OCI-LY3 (cell line): ENCODE measurements around the gene GRIK5.

Source experiments
- H2AFZ ChIP-seq: fragments of 200-600, 300-600 bp; shearing (Covaris generic); 2 replicates; pipeline ENCODE4 v1.6.0; 2014; ENCODE audit warnings: antibody characterized with exemption, low read depth, low read length
- H3K27ac ChIP-seq: fragments of 200-600, 300-600 bp; sonication (generic); 2 replicates; pipeline ENCODE4 v1.5.1; 2014; ENCODE audit warnings: mild to moderate bottlenecking, low read length, moderate library complexity, mixed read lengths
- H3K27me3 ChIP-seq: fragments of 200-600, 300-600 bp; sonication (generic); 2 replicates; pipeline ENCODE4 v1.6.1; 2014; ENCODE audit warnings: low read depth, low read length, mixed read lengths
- H3K36me3 ChIP-seq: fragments of 200-600, 300-600 bp; sonication (generic); replicated peaks from 2 replicates; pipeline ENCODE3; 2014; ENCODE audit warnings: low read depth, low read length, mixed read lengths
- H3K4me1 ChIP-seq: fragments of 300-600, 200-600 bp; sonication (generic); 2 replicates; pipeline ENCODE4 v1.6.1; 2014; ENCODE audit warnings: low read length, mixed read lengths
- H3K4me2 ChIP-seq: fragments of 200-600, 300-600 bp; sonication (generic); 2 replicates; pipeline ENCODE4 v1.6.1; 2014; ENCODE audit warnings: low read length, mixed read lengths
- H3K4me3 ChIP-seq: fragments of 300-600, 200-600 bp; sonication (generic); 2 replicates; pipeline ENCODE4 v1.5.1; 2014; ENCODE audit warnings: antibody characterized with exemption, mild to moderate bottlenecking, low read length, moderate library complexity
- H3K79me2 ChIP-seq: fragments of 300-600, 200-600 bp; shearing (Covaris generic); 2 replicates; pipeline ENCODE4 v1.6.1; 2014; ENCODE audit warnings: mild to moderate bottlenecking, low read length, mixed read lengths
- H3K9ac ChIP-seq: fragments of 300-600, 200-600 bp; shearing (Covaris generic); 2 replicates; pipeline ENCODE4 v1.6.0; 2014; ENCODE audit warnings: mild to moderate bottlenecking, low read length, moderate library complexity
- H3K9me3 ChIP-seq: fragments of 200-600, 300-600 bp; shearing (Covaris generic); 2 replicates; pipeline ENCODE4 v1.6.1; 2014; ENCODE audit warnings: low read length, mixed read lengths; ENCODE audit not compliant: insufficient read depth
- H4K20me1 ChIP-seq: fragments of 200-600, 300-600 bp; sonication (generic); 2 replicates; pipeline ENCODE4 v1.6.1; 2016; ENCODE audit warnings: low read length, mixed read lengths; ENCODE audit not compliant: insufficient read depth
- EZH2phosphoT487 ChIP-seq: fragments of 200-600 bp; shearing (Covaris generic); IDR thresholded peaks from 2 replicates; pipeline ENCODE4 v1.6.1; 2018; ENCODE audit warnings: antibody characterized with exemption, mixed run types, low read depth
- TF ChIP-seq, protein P1 (sequence below): fragments of 200-600, 300-600 bp; sonication (generic); IDR thresholded peaks from 2 replicates; pipeline ENCODE4 v1.5.1; 2014; ENCODE audit warnings: antibody characterized with exemption, low read length, low read depth

The GRIK5 gene

DNA sequence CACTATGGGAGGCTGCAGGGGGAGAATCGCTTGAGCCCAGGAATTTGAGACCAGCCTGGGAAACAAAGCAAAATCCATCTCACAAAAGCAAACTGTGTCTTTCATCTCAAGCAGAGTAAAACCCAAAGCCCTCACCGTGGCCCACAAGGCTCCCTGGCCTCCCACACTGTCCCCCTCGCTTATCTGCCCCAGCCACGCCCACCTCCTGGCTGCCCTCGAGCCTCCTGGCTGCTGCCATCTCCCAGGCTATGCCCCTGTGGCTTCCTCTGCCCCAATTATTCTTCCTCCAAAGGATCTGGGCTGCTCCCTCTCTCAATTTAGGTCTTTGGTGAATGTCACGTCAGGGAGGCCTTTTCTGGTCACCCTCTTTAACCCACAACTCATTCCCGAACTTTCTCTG is 114.5 kb downstream of the GRIK5 start:
- H3K36me3 ChIP-seq, result peaks cover 3% of the 10 kb centered on the region
- TF ChIP-seq EZH2phosphoT487, result no peak
- TF ChIP-seq, protein P1, sequence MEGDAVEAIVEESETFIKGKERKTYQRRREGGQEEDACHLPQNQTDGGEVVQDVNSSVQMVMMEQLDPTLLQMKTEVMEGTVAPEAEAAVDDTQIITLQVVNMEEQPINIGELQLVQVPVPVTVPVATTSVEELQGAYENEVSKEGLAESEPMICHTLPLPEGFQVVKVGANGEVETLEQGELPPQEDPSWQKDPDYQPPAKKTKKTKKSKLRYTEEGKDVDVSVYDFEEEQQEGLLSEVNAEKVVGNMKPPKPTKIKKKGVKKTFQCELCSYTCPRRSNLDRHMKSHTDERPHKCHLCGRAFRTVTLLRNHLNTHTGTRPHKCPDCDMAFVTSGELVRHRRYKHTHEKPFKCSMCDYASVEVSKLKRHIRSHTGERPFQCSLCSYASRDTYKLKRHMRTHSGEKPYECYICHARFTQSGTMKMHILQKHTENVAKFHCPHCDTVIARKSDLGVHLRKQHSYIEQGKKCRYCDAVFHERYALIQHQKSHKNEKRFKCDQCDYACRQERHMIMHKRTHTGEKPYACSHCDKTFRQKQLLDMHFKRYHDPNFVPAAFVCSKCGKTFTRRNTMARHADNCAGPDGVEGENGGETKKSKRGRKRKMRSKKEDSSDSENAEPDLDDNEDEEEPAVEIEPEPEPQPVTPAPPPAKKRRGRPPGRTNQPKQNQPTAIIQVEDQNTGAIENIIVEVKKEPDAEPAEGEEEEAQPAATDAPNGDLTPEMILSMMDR, result no peak
- H2AFZ ChIP-seq, result no peak overlapping the region
- H3K9ac ChIP-seq, result no peak overlapping the region
- no peaks in the 10 kb centered on the region for H3K27me3 ChIP-seq
- H3K4me1 ChIP-seq, result peaks cover 15% of the 10 kb centered on the region
- no peak overlapping the region for H3K4me3 ChIP-seq
- H4K20me1 ChIP-seq, result no peaks in the 10 kb centered on the region
- H3K27ac ChIP-seq, result no peak overlapping the region
- no peaks in the 10 kb centered on the region for H3K79me2 ChIP-seq
- H3K9me3 ChIP-seq, result no peaks in the 10 kb centered on the region
- H3K4me2 ChIP-seq, result no peak overlapping the region

GRCh38 chr19:41951686-41952172 is 118.3 kb downstream of the GRIK5 start:
- peak overlapping the region; percentile 51; the same call in 1 of the 2 replicates for H3K4me3 ChIP-seq
- no peaks in the 10 kb centered on the region for H3K9me3 ChIP-seq
- H2AFZ ChIP-seq, result peak overlapping the region; percentile 85; the same call in 1 of the 2 replicates
- no peaks in the 10 kb centered on the region for H3K27me3 ChIP-seq
- H3K4me2 ChIP-seq, result peak overlapping the region; percentile 71
- no peak overlapping the region for H3K9ac ChIP-seq
- no peaks in the 10 kb centered on the region for H4K20me1 ChIP-seq
- H3K4me1 ChIP-seq, result peaks cover 3% of the 10 kb centered on the region
- H3K27ac ChIP-seq, result no peak overlapping the region
- no peaks in the 10 kb centered on the region for H3K79me2 ChIP-seq
- peaks cover 3% of the 10 kb centered on the region for H3K36me3 ChIP-seq
- no peak for TF ChIP-seq EZH2phosphoT487
- TF ChIP-seq, protein P1, result peak; percentile 98
